Spinal cord (tissue), 10 donors: Measurements from ENCODE around the gene CCDC50. TPM values are rescaled to one million over a fixed set of nuclear protein-coding genes. Genes with fewer than 3 reads are reported as not detected.

Experiments
- DNase-seq, 6 donors: peaks; one replicate each; pipeline versions ENCODE4 v3.0.0 to v3.0.0-alpha.2; 2013 to 2015; ENCODE audit warnings: low spot score in 6 of 6, low read depth in 4 of 6
- H3K27ac ChIP-seq: one replicate; pipeline ENCODE4 v1.5.1; 2013; ENCODE audit warnings: low read depth, low read length, control low read depth
- H3K27me3 ChIP-seq: one replicate; pipeline ENCODE4 v1.6.1; 2013; ENCODE audit warnings: low read length; ENCODE audit not compliant: control insufficient read depth, insufficient read depth
- H3K36me3 ChIP-seq: one replicate; pipeline ENCODE4 v1.6.1; 2013; ENCODE audit warnings: low read length; ENCODE audit not compliant: control insufficient read depth, insufficient read depth
- H3K4me1 ChIP-seq: one replicate; pipeline ENCODE4 v1.6.1; 2013; ENCODE audit warnings: low read length; ENCODE audit not compliant: control insufficient read depth, insufficient read depth
- H3K4me3 ChIP-seq: one replicate; pipeline ENCODE4 v1.5.1; 2013; ENCODE audit warnings: low read depth, low read length, control low read depth
- H3K9me3 ChIP-seq: one replicate; pipeline ENCODE4 v1.6.1; 2013; ENCODE audit warnings: low read length; ENCODE audit not compliant: control insufficient read depth, insufficient read depth
- WGBS: methylation state at CpG from one replicate; pipeline ENCODE4 v1.1.5; 2013; ENCODE audit warnings: missing lambda C conversion rate; ENCODE audit not compliant: insufficient coverage; 5-methylcytosine and 5-hydroxymethylcytosine counted together
- polyA plus RNA-seq, 2 donors: library from polyadenylated mRNA; unstranded; fragments of 120-200 nt; gene quantifications; one replicate each; pipeline ENCODE4 v1.2.1, GENCODE V29; 2013; ENCODE audit not compliant: insufficient read length in 2 of 2
- total RNA-seq, 2 donors: library from RNA; depleted of rRNA in 1 of 2; stranded (reverse); fragments of 120-200 nt in 1 of 2; fragments of >200 nt in 1 of 2; gene quantifications; one replicate each; pipeline versions ENCODE4 v1.2.3 to v1.2.4, GENCODE V29; 2013 to 2014
- donor health status: healthy.

The CCDC50 gene
- total and polyA plus RNA-seq, 4 donors = 35.8 to 70.3 (median 55.1) TPM

DNA sequence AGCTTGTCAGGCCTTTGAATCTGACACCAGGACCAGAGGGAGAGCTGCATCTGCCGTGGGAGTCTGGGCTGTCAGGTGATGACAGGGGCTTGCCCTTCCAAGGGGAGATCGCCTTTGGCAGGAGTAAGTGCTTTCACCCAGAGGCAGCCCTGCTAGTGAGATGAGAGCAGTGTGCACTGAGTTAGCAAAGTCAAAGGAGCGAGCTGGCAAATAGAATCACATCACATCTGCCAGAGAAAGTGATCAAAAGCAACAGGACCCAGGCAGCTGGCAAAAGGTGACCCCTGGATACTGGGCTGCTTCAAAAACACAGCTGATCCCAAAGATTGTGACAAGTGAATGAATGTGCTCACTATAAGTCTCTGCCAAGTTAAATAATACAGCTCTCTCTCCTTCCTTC, 95.7 kb downstream of the CCDC50 start:
- Histone ChIP-seq H3K4me3 (no peak overlapping the region), H3K9me3 (no peaks in the 10 kb centered on the region), H3K27me3 (no peaks in the 10 kb centered on the region), H3K4me1 (no peaks in the 10 kb centered on the region), H3K36me3 (no peaks in the 10 kb centered on the region), H3K27ac (no peak overlapping the region)
- DNase-seq = peak in 2 of 6 donors; percentile 22 to 28
- 28% methylated on average over 3 of the region's 3 CpGs for whole genome bisulfite sequencing

GRCh38 chr3:191425322-191425734, 96.1 kb downstream of the CCDC50 start:
- WGBS = 91% methylated on average over 6 of the region's 11 CpGs
- H3K9me3 ChIP-seq = no peaks in the 10 kb centered on the region
- H3K27me3 ChIP-seq = no peaks in the 10 kb centered on the region
- no peaks in the 10 kb centered on the region for H3K36me3 ChIP-seq
- DNase-seq = no peak
- H3K4me1 ChIP-seq = no peaks in the 10 kb centered on the region
- H3K27ac ChIP-seq = no peak overlapping the region
- no peak overlapping the region for H3K4me3 ChIP-seq

DNA sequence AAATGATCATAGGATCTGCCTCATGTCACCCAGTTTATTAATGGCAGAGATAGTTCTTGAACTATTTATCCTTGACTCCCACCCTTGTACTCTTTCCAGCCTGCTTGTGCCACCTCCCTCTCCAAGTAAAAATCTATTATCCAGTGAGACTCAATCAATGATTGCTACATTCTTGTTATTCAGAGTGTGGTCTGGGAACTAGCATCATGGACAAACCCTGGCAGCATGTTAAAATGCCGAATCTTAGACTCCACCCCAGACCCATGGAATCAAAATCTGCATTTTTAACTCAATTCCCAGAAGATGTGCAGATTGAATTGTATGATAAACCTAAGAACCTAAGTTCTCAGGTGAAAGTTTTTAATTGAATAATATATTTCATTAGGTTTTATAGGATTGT, 97.1 kb downstream of the CCDC50 start:
- H3K27me3 ChIP-seq = no peaks in the 10 kb centered on the region
- no peak for DNase-seq
- H3K27ac ChIP-seq = no peak overlapping the region
- H3K9me3 ChIP-seq = no peaks in the 10 kb centered on the region
- WGBS = no CpG with 5 or more reads among the region's 1 CpG
- H3K4me1 ChIP-seq = no peaks in the 10 kb centered on the region
- no peak overlapping the region for H3K4me3 ChIP-seq
- H3K36me3 ChIP-seq = no peaks in the 10 kb centered on the region

- Histone ChIP-seq H3K27me3 (no peaks in the 10 kb centered on the region), H3K9me3 (no peaks in the 10 kb centered on the region), H3K4me3 (no peak overlapping the region), H3K36me3 (no peaks in the 10 kb centered on the region), H3K27ac (no peak overlapping the region), H3K4me1 (no peaks in the 10 kb centered on the region)
- WGBS = no CpG with 5 or more reads among the region's 1 CpG
- DNase-seq = no peak
Observed at GRCh38 chr3:191428177-191428576, 99.0 kb downstream of the CCDC50 start.

GRCh38 chr3:191430103-191430502, 100.9 kb downstream of the CCDC50 start:
- no peak overlapping the region for H3K4me3 ChIP-seq
- no peak for DNase-seq
- H3K27me3 ChIP-seq = no peaks in the 10 kb centered on the region
- no peaks in the 10 kb centered on the region for H3K36me3 ChIP-seq
- H3K27ac ChIP-seq = no peak overlapping the region
- H3K4me1 ChIP-seq = no peaks in the 10 kb centered on the region
- WGBS = 75% methylated on average over 4 of the region's 4 CpGs
- no peaks in the 10 kb centered on the region for H3K9me3 ChIP-seq

- no peaks in the 10 kb centered on the region for H3K4me1 ChIP-seq
- no peaks in the 10 kb centered on the region for H3K27me3 ChIP-seq
- no peaks in the 10 kb centered on the region for H3K36me3 ChIP-seq
- H3K9me3 ChIP-seq = no peaks in the 10 kb centered on the region
- no peak overlapping the region for H3K27ac ChIP-seq
- 63% methylated on average over 1 of the region's 5 CpGs for WGBS
- no peak overlapping the region for H3K4me3 ChIP-seq
- no peak for DNase-seq
Observed at GRCh38 chr3:191431160-191431822, 102.1 kb downstream of the CCDC50 start.

DNA sequence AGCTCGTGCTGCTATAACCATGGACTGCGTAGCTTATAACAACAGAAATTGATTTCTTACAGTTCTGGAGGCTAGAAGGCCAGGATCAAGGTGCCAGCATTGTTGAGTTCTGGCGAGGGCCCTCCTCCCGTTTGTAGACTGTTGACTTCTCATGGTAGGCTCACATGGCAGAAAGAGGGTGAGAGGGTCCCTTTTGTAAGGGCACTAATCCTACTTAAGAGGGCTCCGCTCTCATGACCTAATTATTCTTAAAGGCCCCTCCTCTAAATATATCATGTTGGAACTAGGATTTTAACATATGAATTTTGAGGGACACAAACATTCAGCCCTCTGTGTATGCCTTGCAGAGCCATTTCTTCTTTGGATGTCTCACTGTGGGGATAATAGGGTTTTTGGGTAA, 103.0 kb downstream of the CCDC50 start:
- H3K27me3 ChIP-seq = no peaks in the 10 kb centered on the region
- no peaks in the 10 kb centered on the region for H3K36me3 ChIP-seq
- H3K4me3 ChIP-seq = no peak overlapping the region
- no CpG with 5 or more reads among the region's 5 CpGs for WGBS
- H3K27ac ChIP-seq = no peak overlapping the region
- no peaks in the 10 kb centered on the region for H3K9me3 ChIP-seq
- DNase-seq = no peak
- H3K4me1 ChIP-seq = no peaks in the 10 kb centered on the region

- DNase-seq = no peak
- H3K4me1 ChIP-seq = no peaks in the 10 kb centered on the region
- H3K4me3 ChIP-seq = no peak overlapping the region
- WGBS = no CpG with 5 or more reads among the region's 1 CpG
- no peaks in the 10 kb centered on the region for H3K27me3 ChIP-seq
- no peak overlapping the region for H3K27ac ChIP-seq
- H3K9me3 ChIP-seq = no peaks in the 10 kb centered on the region
- no peaks in the 10 kb centered on the region for H3K36me3 ChIP-seq
Observed at GRCh38 chr3:191434024-191434423, 104.8 kb downstream of the CCDC50 start.

DNA sequence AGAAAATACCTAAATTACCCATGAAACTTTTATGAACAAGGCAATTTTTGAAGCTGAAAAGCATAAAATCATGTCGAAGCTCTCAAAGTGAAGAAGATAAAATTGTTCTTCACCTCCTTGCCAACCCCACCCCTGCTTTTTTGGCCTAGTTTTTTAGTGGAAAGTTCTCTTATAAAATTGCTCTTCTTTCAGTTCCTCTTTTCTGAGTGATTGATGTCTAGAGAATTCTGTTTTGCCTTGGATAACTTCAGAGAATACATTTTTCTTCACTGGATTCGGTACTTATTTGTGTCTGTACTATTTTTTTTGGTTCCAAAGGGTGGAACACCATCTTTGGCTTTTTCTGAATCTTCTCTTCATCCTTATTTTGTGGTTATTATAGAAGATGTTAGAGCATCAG, 106.8 kb downstream of the CCDC50 start:
- H3K4me3 ChIP-seq = no peak overlapping the region
- no CpG with 5 or more reads among the region's 2 CpGs for WGBS
- no peak for DNase-seq

DNA sequence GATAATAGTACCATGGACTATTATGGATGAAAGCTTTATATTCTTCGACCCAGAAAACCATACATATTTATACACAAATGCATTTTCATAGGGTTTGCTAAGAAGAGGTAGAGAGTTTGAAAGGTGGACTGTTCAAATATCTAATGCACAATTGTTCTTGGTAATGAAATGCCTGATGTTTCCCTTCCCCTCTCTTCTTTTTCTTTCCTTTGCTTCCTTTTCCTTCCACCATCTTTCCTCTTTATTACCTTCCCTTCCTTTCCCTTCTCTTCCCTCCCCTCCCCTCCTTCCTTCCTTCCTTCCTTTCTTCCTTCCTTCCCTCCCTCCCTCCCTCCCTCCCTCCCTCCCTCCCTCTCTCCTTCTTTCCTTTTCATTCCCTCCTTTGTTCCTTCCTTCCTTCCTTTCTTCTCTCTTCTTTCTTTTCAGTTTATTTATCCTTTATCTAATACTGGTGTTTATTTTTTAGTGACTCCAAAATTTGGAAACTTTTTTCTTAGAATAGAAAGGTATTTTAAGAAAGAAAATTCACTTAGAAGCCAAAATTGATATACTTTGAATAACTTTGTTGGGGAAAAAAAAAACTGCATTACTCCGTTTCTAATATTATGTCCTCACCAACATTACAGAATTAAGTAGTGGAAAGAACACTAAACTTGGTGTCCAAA, 109.1 kb downstream of the CCDC50 start:
- no peaks in the 10 kb centered on the region for H3K27me3 ChIP-seq
- no peaks in the 10 kb centered on the region for H3K36me3 ChIP-seq
- no peak for DNase-seq
- H3K4me3 ChIP-seq = no peak overlapping the region
- H3K9me3 ChIP-seq = no peaks in the 10 kb centered on the region
- H3K27ac ChIP-seq = no peak overlapping the region
- no CpG with 5 or more reads among the region's 2 CpGs for WGBS
- no peaks in the 10 kb centered on the region for H3K4me1 ChIP-seq

More for the DNA sequence above, 106.8 kb downstream of the CCDC50 start:
- no peaks in the 10 kb centered on the region for H3K36me3 ChIP-seq
- H3K4me1 ChIP-seq = no peaks in the 10 kb centered on the region
- no peaks in the 10 kb centered on the region for H3K9me3 ChIP-seq
- H3K27ac ChIP-seq = no peak overlapping the region
- H3K27me3 ChIP-seq = no peaks in the 10 kb centered on the region
